Stimulated activated CD8-positive, alpha-beta memory T cell treated with anti-CD3 and anti-CD28 coated beads, Interleukin-12 subunit alpha, Interleukin-12 subunit beta, amount 100 ng/mL, for 4 hours (primary cell): ENCODE data around the gene ZFP57.
A peak's percentile ranks its signal among the peaks of the same experiment; 100 is the strongest.

ENCODE experiments used
- DNase-seq: peaks from one replicate; pipeline ENCODE4 v3.0.0-alpha.2; 2020; ENCODE audit warnings: low read depth

ZFP57 gene

DNA sequence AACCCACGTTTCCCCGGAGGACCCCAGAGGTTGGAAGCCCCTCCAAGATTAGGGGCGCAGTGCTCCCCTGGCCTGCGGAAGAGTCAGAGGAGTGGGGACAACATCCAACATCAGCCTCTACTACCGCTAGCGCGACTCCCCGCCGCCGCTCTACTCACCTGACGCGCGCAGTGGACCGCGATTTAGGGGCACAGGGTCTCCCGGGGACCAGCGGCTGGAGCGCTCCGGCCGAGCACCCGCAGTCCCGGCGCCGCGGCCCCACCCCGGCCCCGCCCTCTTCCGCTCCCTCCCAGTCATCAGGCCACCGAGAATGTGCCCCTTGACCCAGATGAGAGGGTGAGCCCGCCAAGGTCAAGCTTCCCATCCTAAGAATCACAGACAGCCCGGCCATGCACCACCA, at the start of gene ZFP57:
ZFP57 (minus strand) TSS at position 249 of the 400 bp plus-strand sequence. CDS start 4,149 bp downstream, outside the sequence.
- no peak for DNase-seq

DNA sequence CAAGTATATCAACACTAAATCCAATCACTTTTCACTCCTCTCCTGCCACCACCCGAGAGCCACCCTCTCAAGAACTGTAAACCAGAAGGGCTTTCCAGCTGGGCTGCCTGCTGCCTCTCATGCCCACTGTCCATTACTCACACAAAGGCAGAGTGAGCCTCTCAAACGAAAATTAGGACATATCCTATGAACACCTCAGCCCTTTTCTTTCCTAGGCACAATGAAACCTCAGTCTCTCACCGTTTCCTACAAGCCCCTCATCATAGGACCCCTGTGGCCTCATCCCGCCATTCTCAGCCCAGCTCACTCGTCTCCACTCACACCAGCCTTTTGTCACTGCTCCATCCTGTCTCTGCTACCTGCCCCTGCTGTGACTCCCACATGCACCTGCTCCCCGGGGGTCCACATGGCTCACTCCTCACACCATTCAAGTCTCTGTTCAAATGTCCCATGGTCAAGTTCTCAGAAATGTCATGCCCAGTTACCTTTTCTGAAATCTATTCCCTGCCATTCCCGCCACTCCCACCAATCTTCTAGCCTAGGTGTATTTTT, 49.7 kb upstream of the ZFP57 start:
- DNase-seq = no peak

DNA sequence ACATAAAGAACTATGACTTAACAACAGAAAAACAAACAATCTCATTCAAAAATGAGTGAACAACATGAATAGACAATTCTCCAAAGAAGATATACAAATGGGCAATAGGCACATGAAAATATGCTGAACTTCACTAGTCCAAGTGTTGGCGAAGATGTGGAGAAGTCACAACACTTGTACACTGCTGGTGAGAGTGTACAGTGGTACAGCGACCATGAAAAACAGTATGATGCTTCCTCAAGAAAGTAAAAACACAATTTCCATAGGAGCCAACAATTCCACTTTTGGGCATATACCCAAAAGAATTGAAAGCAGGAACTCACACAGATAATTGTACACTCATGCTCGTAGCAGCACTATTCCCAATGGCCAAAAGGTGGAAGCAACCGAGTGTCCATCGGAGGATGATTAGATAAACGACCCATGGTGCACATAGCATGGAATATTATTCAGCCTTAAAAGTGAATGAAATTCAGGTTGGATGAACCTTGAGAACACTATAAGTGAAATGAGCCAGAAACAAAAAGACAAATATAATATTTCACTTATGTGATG, 48.9 kb upstream of the ZFP57 start:
- no peak for DNase-seq

DNA sequence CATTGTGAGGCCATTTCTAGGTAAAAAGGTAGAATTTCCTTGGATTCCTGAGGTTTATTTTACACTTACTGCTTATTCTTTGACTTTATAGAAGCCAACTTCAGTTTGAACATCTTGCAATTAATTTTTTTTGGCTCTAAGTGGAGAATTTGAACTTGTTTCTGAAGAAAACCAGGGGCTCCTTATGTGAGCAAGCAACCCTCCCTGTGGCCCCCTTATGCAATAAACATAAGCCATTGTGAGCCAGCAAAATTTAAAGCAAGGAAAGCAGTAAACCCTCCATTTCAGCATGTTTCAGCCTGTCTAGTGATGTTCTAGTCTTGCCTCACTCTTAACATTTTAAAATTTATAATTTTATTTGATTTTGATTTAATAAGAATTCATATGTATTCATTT, 47.9 kb upstream of the ZFP57 start:
- DNase-seq = no peak

DNA sequence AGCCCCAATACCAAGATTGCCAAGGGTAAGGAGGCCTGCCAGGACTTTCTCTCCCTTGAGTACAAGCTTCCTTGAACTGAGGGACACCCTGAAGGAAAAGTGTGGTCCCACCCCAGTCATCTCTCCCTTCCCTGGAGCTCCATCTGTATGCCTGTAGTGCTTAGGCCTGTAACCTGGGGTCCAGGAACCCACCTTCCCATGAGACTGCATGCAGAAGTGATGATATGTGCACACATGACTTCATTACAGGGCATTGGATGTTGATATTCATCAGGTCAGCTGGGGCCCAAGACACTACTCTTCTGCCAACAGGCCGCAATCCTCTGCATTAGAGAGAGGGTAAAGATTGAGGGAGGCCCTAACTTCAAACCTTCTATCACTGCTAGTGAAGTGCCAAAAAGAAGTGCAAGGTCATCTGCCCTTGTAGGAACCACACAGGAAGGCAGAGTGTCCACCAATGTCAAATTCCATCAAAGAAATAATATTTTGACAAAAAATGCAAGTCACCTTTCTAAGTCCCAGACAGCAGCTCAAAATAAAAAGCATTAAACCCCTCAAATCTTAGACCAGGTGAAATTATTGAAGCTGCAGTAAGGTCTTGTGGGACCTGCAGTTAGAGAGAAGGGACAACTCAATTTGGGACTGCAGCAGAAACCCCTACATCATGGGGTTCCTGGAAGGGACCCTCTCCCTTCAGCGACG, 47.4 kb upstream of the ZFP57 start:
- DNase-seq = no peak

DNA sequence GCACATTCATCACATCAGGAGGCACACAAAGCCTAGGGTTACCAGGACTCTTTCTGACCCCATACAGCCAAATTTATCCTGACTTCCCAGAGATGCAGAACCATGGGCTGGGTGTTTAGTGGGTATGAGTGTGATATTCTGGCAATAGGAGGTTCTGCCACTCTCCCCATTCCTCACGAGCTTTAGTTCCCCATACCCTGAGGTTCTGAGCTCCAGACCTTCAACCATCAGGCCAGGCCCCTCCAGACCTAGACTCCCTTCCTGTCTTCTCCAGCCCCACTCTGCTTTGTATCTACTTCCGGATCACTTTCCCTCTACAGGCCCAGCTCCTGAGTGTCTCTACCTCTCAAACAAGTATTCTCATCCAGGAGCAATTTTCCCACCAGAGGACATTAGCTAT, 46.7 kb upstream of the ZFP57 start:
- no peak for DNase-seq

DNA sequence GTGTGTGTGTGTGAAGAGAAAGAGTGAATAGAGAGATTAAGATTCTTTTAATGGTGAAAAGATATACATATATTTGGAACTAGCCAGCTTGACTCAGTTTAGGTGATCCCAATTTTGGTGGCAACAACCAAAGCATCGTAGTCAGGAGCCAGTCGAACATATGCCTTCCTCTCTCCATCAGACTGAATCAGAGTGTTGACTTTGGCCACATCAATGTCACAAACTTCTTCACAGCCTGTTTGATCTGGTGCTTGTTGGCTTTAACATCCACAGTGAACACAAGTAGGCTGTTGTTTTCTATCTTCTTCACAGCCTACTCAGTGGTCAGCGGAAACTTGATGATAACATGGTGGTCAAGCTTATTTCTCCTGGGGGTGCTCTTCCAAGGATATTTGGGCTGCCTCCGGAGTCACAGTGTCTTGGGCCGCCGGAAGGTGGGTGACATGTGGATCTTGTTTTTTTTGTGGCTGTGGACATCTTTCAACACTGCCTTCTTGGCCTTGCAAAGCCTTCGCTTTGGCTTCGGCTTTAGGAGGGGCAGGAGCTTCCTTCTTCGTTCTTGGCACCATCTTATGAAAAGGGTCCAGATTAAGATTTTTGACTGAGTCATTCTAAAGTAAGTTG, 45.7 kb upstream of the ZFP57 start:
- DNase-seq = no peak

DNA sequence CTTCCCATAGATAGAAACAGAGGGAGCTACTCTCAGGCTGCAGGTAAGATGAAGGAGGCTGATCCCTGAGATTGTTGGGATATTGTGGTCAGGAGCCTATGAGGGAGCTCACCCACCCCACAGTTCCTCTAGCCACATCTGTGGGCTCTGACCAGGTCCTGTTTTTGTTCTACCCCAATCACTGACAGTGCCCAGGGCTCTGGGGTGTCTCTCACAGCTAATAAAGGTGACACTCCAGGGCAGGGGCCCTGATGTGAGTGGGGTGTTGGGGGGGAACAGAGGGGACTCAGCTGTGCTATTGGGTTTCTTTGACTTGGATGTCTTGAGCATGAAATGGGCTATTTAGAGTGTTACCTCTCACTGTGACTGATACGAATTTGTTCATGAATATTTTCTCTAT, 45.0 kb upstream of the ZFP57 start:
- no peak for DNase-seq

DNA sequence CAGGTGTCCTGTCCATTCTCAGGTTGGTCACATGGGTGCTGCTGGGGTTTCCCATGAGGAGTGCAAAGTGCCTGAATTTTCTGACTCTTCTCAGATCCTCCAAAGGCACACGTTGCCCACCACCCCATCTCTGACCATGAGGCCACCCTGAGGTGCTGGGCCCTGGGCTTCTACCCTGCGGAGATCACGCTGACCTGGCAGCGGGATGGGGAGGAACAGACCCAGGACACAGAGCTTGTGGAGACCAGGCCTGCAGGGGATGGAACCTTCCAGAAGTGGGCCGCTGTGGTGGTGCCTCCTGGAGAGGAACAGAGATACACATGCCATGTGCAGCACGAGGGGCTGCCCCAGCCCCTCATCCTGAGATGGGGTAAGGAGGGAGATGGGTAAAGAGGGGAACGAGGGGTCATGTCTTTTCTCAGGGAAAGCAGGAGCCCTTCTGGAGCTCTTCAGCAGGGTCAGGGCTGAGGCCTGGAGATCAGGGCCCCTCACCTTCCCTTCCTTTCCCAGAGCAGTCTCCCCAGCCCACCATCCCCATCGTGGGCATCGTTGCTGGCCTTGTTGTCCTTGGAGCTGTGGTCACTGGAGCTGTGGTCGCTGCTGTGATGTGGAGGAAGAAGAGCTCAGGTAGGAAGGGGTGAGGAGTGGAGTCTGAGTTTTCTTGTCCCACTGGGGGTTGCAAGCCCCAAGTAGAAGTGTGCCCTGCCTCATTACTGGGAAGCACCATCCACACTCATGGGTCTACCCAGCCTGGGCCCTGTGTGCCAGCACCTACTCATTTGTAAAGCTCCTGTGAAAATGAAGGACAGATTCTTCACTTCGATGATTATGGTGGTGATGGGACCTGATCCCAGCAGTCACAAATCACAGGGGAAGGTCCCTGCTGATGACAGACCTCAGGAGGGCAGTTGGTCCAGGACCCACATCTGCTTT, 44.3 kb upstream of the ZFP57 start:
- no peak for DNase-seq

DNA sequence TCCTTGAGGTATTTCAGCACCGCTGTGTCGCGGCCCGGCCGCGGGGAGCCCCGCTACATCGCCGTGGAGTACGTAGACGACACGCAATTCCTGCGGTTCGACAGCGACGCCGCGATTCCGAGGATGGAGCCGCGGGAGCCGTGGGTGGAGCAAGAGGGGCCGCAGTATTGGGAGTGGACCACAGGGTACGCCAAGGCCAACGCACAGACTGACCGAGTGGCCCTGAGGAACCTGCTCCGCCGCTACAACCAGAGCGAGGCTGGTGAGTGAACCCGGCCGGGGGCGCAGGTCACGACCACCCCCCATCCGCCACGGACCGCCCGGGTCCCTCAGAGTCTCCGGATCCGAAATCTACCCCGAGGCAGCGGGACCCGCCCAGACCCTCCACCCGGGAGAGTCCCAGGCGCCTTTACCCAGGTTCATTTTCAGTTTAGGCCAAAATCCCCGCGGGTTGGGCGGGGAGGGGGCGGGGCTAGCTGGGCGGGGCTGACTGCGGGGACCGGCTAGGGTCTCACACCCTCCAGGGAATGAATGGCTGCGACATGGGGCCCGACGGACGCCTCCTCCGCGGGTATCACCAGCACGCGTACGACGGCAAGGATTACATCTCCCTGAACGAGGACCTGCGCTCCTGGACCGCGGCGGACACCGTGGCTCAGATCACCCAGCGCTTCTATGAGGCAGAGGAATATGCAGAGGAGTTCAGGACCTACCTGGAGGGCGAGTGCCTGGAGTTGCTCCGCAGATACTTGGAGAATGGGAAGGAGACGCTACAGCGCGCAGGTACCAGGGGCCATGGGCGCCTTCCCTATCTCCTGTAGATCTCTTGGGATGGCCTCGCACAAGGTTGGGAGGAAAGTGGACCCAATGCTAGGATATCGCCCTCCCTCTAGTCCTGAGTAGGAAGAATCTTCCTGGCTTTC, 43.0 kb upstream of the ZFP57 start:
- DNase-seq = peak; percentile 73

DNA sequence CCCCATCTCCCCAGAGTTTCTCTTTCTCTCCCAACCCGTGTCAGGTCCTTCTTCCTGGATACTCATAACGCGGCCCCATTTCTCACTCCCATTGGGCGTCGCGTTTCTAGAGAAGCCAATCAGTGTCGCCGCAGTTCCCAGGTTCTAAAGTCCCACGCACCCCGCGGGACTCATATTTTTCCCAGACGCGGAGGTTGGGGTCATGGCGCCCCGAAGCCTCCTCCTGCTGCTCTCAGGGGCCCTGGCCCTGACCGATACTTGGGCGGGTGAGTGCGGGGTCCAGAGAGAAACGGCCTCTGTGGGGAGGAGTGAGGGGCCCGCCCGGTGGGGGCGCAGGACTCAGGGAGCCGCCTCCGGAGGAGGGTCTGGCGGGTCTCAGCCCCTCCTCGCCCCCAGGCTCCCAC, 42.3 kb upstream of the ZFP57 start, which contains the start of gene HLA-F:
HLA-F (plus strand) TSS at position 173 of the 404 bp plus-strand sequence; CDS start at position 203, 30 bp downstream.
- peak; percentile 69 for DNase-seq

DNA sequence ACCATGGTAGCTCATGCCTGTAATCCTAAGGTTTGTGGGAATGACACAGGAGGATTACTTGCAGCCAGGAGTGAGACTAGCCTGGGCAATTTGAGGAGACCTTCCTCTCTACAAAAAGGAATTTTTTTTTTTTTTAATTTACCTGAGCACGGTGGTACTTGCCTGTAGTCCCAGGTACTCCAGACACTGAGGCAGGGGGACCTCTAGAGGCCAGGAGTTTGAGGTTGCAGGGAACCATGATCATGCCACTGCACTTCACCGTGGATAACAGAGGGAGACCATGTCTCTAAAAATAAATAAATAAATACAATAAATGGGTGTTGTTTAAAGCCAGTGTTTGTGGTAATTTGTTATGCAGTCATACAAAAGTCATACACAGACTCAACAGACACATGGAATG, 39.9 kb upstream of the ZFP57 start:
- no peak for DNase-seq

DNA sequence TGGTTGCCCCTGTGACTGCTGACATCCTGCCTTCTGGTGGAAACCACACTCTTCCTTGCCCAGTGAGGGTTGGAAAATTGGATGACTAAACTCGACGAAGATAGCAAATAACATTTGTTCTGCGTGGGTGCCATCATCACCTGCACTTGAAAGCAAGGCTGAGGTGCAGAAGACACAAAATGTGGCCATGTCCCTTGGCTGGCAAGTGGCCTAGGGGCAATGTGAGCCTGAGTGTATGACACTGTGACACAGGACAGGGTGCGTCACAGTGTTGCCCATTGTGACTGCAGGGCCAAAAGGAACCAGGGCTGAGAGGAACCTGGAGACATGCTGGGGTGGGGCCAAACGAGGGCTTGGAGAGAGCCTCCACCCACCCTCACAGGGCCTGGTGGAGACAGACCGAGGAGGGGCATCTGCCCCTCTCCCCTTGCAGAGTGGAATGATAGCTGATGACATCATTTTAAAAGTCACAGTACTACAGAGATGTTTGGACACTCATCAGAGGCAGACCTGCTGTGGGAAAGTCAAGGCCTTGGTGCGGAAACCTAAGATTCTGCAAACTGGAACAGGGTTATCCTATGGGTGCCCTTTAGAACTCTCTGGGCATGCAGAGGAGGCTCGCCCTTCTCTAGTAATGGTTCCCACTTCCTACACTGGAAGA, 29.5 kb upstream of the ZFP57 start:
- DNase-seq = no peak

DNA sequence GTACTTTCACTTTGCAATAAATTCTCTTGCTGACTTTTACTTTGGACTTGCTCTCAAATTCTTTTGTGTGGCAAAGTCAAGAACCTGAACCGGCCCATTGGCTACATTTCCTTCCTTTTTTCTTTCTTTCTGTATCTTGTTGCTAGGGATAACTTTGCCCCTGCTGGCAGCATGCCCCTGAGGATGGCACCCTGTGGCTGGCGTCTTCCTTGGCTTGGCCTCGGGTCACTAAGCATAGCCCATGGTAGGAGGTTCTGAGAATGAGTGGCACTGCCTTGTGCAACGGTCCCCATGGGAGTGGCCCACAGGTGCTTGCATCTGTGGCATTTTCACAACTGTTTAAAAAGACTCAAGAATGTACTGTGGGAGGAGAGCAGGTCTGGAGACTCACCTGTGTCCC, 28.2 kb upstream of the ZFP57 start:
- no peak for DNase-seq

DNA sequence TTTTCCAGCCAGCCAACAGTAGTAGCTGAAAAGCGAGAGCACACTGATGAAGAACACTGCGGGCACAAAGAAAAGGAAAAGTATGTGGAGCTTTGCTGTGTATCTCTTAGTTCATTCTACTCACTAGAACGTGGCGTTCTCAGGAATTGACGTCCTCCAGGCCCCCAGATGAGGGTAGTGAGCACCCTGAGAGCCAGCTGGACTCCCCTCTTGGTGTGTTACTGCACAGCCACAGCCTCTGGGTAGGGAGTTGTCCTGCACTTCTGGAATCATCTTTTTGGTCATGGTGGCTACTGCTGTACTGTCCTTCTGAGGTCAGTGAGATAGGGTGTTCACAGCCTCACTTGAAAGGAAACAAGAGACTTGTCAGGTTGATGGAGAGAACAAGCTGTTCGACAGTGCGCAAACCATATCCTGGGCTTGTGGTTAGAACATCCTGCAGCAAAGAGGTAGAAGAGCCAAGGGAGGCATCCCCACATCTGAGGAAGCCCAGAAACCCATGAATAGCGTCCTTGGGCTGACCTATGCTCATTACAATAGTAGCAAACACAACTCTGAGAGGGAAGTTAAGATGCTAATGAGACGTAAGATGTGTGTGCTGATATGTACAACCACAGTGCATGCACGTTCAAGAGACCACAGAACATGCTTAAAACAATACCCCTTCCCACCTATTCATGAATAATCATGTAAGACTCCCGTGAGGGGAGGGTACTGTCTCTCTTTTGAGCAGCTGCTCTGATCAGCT, 27.7 kb upstream of the ZFP57 start:
- DNase-seq = no peak

DNA sequence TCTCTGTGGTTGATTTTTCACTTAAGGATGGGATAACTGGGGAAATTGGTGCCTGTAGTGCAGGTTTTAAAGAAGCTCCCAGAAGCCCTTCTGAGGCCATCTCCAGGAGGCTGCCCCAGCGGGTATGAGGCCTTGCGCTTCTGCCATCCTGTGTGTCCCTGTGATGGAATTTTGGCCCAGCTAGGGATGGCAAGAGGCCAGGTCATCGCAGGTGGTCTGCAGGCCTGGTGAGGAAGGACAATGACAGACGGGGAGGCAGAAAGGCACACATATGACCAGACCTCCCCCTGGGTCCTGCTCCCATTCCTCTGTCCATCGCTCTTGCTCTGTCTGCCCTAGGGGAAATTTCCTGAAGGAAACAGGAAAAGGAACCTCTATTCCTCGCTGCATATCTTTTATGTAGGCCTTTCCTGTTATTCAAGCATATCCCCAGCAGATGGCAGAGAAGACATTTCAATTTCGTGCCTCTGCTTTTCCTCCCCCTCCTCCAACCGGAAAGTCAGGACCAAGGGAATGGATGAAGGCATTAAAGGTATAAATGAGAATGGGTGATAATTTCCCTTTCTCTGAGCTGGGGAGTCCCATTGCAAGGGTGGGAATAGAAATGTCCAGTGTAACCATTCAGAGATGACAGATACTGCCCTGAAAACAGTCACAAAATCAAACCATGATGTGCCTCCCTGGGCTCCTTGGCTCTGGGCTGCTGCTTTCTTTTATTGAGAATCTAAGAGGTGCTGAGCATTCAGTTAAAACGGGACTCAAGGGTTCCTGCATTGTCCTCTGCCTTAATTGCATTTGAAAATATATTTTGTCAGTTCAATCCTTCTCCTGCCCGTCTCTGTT, 24.7 kb upstream of the ZFP57 start:
- DNase-seq = no peak

DNA sequence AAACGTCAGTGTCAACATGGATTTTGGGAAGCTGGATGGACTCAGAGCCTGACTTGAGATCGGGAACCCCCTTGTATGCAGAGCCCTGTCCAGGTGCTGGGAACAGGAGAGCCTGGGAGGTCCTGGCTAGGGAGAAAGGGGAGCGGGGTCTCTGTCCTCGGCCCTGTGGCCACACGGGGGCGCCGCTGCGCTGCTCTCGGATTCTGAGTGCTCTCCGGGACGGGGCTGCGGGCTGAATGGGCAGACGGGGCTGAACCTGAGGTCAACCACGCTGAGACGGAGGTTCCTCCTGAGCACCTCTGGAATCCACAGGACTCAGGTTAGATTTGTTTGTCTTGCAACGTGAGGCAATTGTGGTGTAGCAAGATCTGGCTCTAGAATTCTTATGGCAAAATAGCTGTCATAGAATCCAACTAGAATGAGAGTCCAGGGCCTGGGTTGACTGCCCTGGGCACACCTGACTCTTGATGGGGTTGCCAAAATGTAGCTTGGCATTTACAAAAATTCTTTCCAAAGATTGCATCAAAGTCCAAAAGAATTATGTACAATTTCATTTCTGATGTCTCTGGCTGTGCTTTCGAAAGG, 21.7 kb upstream of the ZFP57 start:
- DNase-seq = peak; percentile 60
